Liver (tissue), 9 donors: Measurements from ENCODE around the gene ZNF423. TPM values are rescaled to one million over a fixed set of nuclear protein-coding genes. Genes with fewer than 3 reads are reported as not detected.

Experiments used
- DNase-seq: peaks from one replicate; pipeline ENCODE4 v3.0.0-alpha.2; 2017; ENCODE audit warnings: low spot score
- H3K27ac ChIP-seq, 2 donors: one replicate each; pipeline ENCODE4 v1.7.0; 2013; ENCODE audit warnings: inconsistent platforms in 2 of 2, low read length in 2 of 2, control low read depth in 1 of 2, low read depth in 1 of 2, mild to moderate bottlenecking in 1 of 2
- H3K27me3 ChIP-seq, 4 donors: one replicate each; pipeline versions ENCODE4 v1.6.1 to v1.7.0; 2013; ENCODE audit warnings: low read length in 3 of 4, inconsistent platforms in 1 of 4, mild to moderate bottlenecking in 1 of 4, moderate library complexity in 1 of 4; ENCODE audit not compliant: control insufficient read depth in 4 of 4, insufficient read depth in 4 of 4
- H3K36me3 ChIP-seq, 4 donors: one replicate each; pipeline versions ENCODE4 v1.6.1 to v1.7.0; 2013; ENCODE audit warnings: low read length in 3 of 4, mild to moderate bottlenecking in 3 of 4, low read depth in 1 of 4, moderate library complexity in 1 of 4; ENCODE audit not compliant: control insufficient read depth in 4 of 4, insufficient read depth in 3 of 4
- H3K4me1 ChIP-seq, 4 donors: one replicate each; pipeline versions ENCODE4 v1.6.1 to v1.7.0; 2013; ENCODE audit warnings: low read length in 3 of 4, mild to moderate bottlenecking in 3 of 4, moderate library complexity in 1 of 4; ENCODE audit not compliant: control insufficient read depth in 4 of 4, insufficient read depth in 4 of 4
- H3K4me3 ChIP-seq, 3 donors: one replicate each; pipeline versions ENCODE4 v1.6.1 to v1.7.0; 2013; ENCODE audit warnings: low read length in 3 of 3, control low read depth in 1 of 3, low read depth in 1 of 3, mild to moderate bottlenecking in 1 of 3
- H3K9ac ChIP-seq, 2 donors: one replicate each; pipeline ENCODE4 v1.7.0; 2013; ENCODE audit warnings: low read length in 2 of 2, mild to moderate bottlenecking in 2 of 2, moderate library complexity in 2 of 2, control low read depth in 1 of 2, low read depth in 1 of 2
- H3K9me3 ChIP-seq, 4 donors: one replicate each; pipeline versions ENCODE4 v1.6.1 to v1.7.0; 2013; ENCODE audit warnings: low read length in 3 of 4; ENCODE audit not compliant: control insufficient read depth in 4 of 4
- EGR1 ChIP-seq, 2 donors: IDR thresholded peaks; 2 replicates each; pipeline ENCODE4 v1.6.1; 2016 to 2018; ENCODE audit warnings: antibody characterized with exemption in 2 of 2, low read depth in 2 of 2
- FOXA1 ChIP-seq: IDR thresholded peaks from 2 replicates; pipeline ENCODE4 v1.6.1; 2016; ENCODE audit warnings: antibody characterized with exemption
- FOXA2 ChIP-seq: IDR thresholded peaks from 2 replicates; pipeline ENCODE4 v1.6.1; 2016; ENCODE audit warnings: antibody characterized with exemption
- GABPA ChIP-seq, 2 donors: IDR thresholded peaks in 1 of 2; conservative IDR thresholded peaks in 1 of 2; 2 replicates each; pipeline ENCODE4 v1.6.1; 2016; ENCODE audit warnings: antibody characterized with exemption in 2 of 2, mild to moderate bottlenecking in 1 of 2, moderate library complexity in 1 of 2
- HNF4A ChIP-seq, 2 donors: conservative IDR thresholded peaks; 2 replicates each; pipeline ENCODE4 v1.6.1; 2016; ENCODE audit warnings: antibody characterized with exemption in 2 of 2, mild to moderate bottlenecking in 2 of 2
- HNF4G ChIP-seq: IDR thresholded peaks from 2 replicates; pipeline ENCODE4 v1.6.1; 2016; ENCODE audit warnings: antibody characterized with exemption
- JUND ChIP-seq, 2 donors: IDR thresholded peaks; 2 replicates each; pipeline ENCODE4 v1.6.1; 2016; ENCODE audit warnings: antibody characterized with exemption in 2 of 2
- NR2F2 ChIP-seq: IDR thresholded peaks from 2 replicates; pipeline ENCODE4 v1.6.1; 2016; ENCODE audit warnings: antibody characterized with exemption
- RAD21 ChIP-seq, 2 donors: IDR thresholded peaks; 2 replicates each; pipeline ENCODE4 v1.6.1; 2016; ENCODE audit warnings: antibody characterized with exemption in 2 of 2, mild to moderate bottlenecking in 2 of 2
- RXRA ChIP-seq, 2 donors: IDR thresholded peaks; 2 replicates each; pipeline ENCODE4 v1.6.1; 2017 to 2018; ENCODE audit warnings: antibody characterized with exemption in 2 of 2, mild to moderate bottlenecking in 1 of 2
- TAF1 ChIP-seq: conservative IDR thresholded peaks from 2 replicates; pipeline ENCODE4 v1.6.1; 2016; ENCODE audit warnings: antibody characterized with exemption, mild to moderate bottlenecking
- YY1 ChIP-seq: IDR thresholded peaks from 2 replicates; pipeline ENCODE4 v1.6.1; 2016; ENCODE audit warnings: antibody characterized with exemption, mild to moderate bottlenecking
- WGBS: extraction: QIAGEN DNeasy Blood & Tissue Kit; methylation state at CpG from one replicate; pipeline ENCODE4 v1.1.7; 2013; 5-methylcytosine and 5-hydroxymethylcytosine counted together
- polyA plus RNA-seq, 2 donors: library from polyadenylated mRNA; stranded (reverse) in 1 of 2; unstranded in 1 of 2; fragments of 200-250 nt in 1 of 2; fragments of >200 nt in 1 of 2; fragmentation: Nextera tagmentation in 1 of 2; extraction: Ambion mirVana in 1 of 2; gene quantifications; one replicate each; pipeline versions ENCODE4 v1.2.1 to v1.2.3, GENCODE V29; 2013 to 2015
- total RNA-seq, 2 donors: library from RNA; depleted of rRNA; stranded (reverse); fragments of >200 nt; gene quantifications; one replicate each; pipeline ENCODE4 v1.2.3, GENCODE V29; 2014
- TF ChIP-seq, protein P1 (sequence below): IDR thresholded peaks from 2 replicates; pipeline ENCODE4 v1.6.1; 2016; ENCODE audit warnings: antibody characterized with exemption, mild to moderate bottlenecking
- TF ChIP-seq, protein P2 (sequence below): IDR thresholded peaks from 2 replicates; pipeline ENCODE4 v1.6.1; 2016; ENCODE audit warnings: antibody characterized with exemption
- TF ChIP-seq, protein P3 (sequence below): IDR thresholded peaks from 2 replicates; pipeline ENCODE4 v1.6.1; 2016; ENCODE audit warnings: antibody characterized with exemption
- TF ChIP-seq, protein P4 (sequence below): fragments of 150-350 bp; IDR thresholded peaks from 2 replicates; pipeline ENCODE4 v1.5.1; 2017; ENCODE audit warnings: improper control_type of control experiment, low read depth, low read length; ENCODE audit not compliant: missing input control
- TF ChIP-seq, protein P5 (sequence below): IDR thresholded peaks from 2 replicates; pipeline ENCODE4 v1.6.1; 2016; ENCODE audit warnings: antibody characterized with exemption
- donor health status: healthy.
- donor health status: healthy.
- donor health status: healthy.
- donor health status: healthy.
- donor health status: healthy.

ZNF423 gene
- total and polyA plus RNA-seq, 4 donors = 0.24 to 1.6 (median 0.39) TPM

DNA sequence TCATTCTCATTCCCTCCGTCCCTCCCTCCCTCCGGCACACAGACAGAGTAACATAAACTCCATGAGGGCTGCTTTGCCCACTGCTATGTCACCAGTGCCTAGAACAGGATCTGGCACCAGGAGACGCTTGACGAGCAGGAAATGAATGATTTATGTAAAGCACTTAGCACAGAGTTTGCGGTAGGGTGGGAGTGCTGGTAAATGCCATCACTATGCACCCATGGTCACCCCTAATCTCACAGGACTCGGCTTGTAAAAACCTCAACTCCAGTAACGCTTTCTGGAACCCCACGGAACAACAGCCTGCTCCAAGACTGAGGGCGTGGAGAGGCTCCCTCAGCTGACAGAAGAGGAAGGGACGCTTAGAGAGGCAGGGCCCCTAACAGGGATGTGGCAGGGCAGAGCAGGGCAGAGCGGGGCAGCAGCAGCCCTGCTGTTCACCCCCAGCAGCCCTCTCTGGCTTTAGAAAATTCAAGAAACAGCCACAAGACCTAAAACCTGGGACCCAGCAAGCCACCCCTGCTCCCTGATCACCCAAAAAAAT, 325.4 kb downstream of the ZNF423 start:
- TF ChIP-seq TAF1 (no peak), HNF4A (conservative IDR thresholded peaks at IDR 0.05) (no peak), NR2F2 (no peak), FOXA2 (no peak), EGR1 (IDR thresholded peaks at IDR 0.05; ENCODE audit: low read depth in 2 of 2) (no peak), RXRA (IDR thresholded peaks at IDR 0.05) (no peak), HNF4G (no peak), JUND (IDR thresholded peaks at IDR 0.05) (no peak), GABPA (IDR thresholded peaks at IDR 0.05 in 1 of 2, conservative IDR thresholded peaks at IDR 0.05 in 1 of 2) (no peak), FOXA1 (no peak), YY1 (no peak), RAD21 (IDR thresholded peaks at IDR 0.05) (no peak)
- TF ChIP-seq, protein P1, sequence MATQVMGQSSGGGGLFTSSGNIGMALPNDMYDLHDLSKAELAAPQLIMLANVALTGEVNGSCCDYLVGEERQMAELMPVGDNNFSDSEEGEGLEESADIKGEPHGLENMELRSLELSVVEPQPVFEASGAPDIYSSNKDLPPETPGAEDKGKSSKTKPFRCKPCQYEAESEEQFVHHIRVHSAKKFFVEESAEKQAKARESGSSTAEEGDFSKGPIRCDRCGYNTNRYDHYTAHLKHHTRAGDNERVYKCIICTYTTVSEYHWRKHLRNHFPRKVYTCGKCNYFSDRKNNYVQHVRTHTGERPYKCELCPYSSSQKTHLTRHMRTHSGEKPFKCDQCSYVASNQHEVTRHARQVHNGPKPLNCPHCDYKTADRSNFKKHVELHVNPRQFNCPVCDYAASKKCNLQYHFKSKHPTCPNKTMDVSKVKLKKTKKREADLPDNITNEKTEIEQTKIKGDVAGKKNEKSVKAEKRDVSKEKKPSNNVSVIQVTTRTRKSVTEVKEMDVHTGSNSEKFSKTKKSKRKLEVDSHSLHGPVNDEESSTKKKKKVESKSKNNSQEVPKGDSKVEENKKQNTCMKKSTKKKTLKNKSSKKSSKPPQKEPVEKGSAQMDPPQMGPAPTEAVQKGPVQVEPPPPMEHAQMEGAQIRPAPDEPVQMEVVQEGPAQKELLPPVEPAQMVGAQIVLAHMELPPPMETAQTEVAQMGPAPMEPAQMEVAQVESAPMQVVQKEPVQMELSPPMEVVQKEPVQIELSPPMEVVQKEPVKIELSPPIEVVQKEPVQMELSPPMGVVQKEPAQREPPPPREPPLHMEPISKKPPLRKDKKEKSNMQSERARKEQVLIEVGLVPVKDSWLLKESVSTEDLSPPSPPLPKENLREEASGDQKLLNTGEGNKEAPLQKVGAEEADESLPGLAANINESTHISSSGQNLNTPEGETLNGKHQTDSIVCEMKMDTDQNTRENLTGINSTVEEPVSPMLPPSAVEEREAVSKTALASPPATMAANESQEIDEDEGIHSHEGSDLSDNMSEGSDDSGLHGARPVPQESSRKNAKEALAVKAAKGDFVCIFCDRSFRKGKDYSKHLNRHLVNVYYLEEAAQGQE = no peak
- TF ChIP-seq, protein P2, sequence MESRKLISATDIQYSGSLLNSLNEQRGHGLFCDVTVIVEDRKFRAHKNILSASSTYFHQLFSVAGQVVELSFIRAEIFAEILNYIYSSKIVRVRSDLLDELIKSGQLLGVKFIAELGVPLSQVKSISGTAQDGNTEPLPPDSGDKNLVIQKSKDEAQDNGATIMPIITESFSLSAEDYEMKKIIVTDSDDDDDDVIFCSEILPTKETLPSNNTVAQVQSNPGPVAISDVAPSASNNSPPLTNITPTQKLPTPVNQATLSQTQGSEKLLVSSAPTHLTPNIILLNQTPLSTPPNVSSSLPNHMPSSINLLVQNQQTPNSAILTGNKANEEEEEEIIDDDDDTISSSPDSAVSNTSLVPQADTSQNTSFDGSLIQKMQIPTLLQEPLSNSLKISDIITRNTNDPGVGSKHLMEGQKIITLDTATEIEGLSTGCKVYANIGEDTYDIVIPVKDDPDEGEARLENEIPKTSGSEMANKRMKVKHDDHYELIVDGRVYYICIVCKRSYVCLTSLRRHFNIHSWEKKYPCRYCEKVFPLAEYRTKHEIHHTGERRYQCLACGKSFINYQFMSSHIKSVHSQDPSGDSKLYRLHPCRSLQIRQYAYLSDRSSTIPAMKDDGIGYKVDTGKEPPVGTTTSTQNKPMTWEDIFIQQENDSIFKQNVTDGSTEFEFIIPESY = no peak
- TF ChIP-seq, protein P3, sequence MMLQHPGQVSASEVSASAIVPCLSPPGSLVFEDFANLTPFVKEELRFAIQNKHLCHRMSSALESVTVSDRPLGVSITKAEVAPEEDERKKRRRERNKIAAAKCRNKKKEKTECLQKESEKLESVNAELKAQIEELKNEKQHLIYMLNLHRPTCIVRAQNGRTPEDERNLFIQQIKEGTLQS = no peak
- TF ChIP-seq, protein P4, sequence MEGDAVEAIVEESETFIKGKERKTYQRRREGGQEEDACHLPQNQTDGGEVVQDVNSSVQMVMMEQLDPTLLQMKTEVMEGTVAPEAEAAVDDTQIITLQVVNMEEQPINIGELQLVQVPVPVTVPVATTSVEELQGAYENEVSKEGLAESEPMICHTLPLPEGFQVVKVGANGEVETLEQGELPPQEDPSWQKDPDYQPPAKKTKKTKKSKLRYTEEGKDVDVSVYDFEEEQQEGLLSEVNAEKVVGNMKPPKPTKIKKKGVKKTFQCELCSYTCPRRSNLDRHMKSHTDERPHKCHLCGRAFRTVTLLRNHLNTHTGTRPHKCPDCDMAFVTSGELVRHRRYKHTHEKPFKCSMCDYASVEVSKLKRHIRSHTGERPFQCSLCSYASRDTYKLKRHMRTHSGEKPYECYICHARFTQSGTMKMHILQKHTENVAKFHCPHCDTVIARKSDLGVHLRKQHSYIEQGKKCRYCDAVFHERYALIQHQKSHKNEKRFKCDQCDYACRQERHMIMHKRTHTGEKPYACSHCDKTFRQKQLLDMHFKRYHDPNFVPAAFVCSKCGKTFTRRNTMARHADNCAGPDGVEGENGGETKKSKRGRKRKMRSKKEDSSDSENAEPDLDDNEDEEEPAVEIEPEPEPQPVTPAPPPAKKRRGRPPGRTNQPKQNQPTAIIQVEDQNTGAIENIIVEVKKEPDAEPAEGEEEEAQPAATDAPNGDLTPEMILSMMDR = no peak
- TF ChIP-seq, protein P5, sequence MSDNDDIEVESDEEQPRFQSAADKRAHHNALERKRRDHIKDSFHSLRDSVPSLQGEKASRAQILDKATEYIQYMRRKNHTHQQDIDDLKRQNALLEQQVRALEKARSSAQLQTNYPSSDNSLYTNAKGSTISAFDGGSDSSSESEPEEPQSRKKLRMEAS = no peak
- 65% methylated on average over 11 of the region's 11 CpGs for WGBS

More for the DNA sequence above, 325.4 kb downstream of the ZNF423 start:
- no peaks in the 10 kb centered on the region for H3K9me3 ChIP-seq
- no peak for DNase-seq
- no peaks in the 10 kb centered on the region for H3K36me3 ChIP-seq
- peaks cover 0 to 4% (median 0%) of the 10 kb centered on the region in 4 donors for H3K4me1 ChIP-seq
- no peak overlapping the region for H3K27ac ChIP-seq
- H3K27me3 ChIP-seq = no peaks in the 10 kb centered on the region
- H3K4me3 ChIP-seq = no peak overlapping the region
- no peak overlapping the region for H3K9ac ChIP-seq
